HepG2 (cell line): Measurements from ENCODE around the gene CCDC148. TPM values are rescaled to one million over a fixed set of nuclear protein-coding genes. Genes with fewer than 3 reads are reported as not detected.

ENCODE experiments used
- PITX1 ChIP-seq: sonication (generic); formaldehyde crosslinking; IDR thresholded peaks from 2 replicates; pipeline ENCODE4 v1.5.1; 2020; ENCODE audit warnings: mild to moderate bottlenecking, missing genetic modification reagents
- SIN3B ChIP-seq: fragments of 150-350 bp; IDR thresholded peaks from 2 replicates; pipeline ENCODE4 v1.6.1; 2014; ENCODE audit warnings: low read length
- TCF7 ChIP-seq: sonication (generic); IDR thresholded peaks from 2 replicates; pipeline ENCODE4 v1.6.1; 2016; ENCODE audit warnings: antibody characterized with exemption, low read depth
- ZMYM3 ChIP-seq: sonication (generic); formaldehyde crosslinking; IDR thresholded peaks from 2 replicates; pipeline ENCODE4 v1.5.1; 2020; ENCODE audit warnings: mild to moderate bottlenecking, missing genetic modification reagents
- ZNF160 ChIP-seq: sonication (generic); formaldehyde crosslinking; IDR thresholded peaks from 2 replicates; pipeline ENCODE4 v1.8.0; 2022; ENCODE audit warnings: mild to moderate bottlenecking, inconsistent platforms, missing genetic modification reagents
- ZNF501 ChIP-seq: sonication (generic); formaldehyde crosslinking; IDR thresholded peaks from 2 replicates; pipeline ENCODE4 v1.5.1; 2020; ENCODE audit warnings: mild to moderate bottlenecking, moderate library complexity, missing genetic modification reagents
- ZNF558 ChIP-seq: sonication (generic); formaldehyde crosslinking; IDR thresholded peaks from 2 replicates; pipeline ENCODE4 v1.9.0; 2022; ENCODE audit warnings: mild to moderate bottlenecking, missing genetic modification reagents, borderline replicate concordance
- ZNF598 ChIP-seq: sonication (generic); formaldehyde crosslinking; IDR thresholded peaks from 2 replicates; pipeline ENCODE4 v1.5.1; 2020; ENCODE audit warnings: mild to moderate bottlenecking, missing genetic modification reagents, borderline replicate concordance
- ZNF746 ChIP-seq: sonication (generic); formaldehyde crosslinking; IDR thresholded peaks from 2 replicates; pipeline ENCODE4 v1.8.0; 2022; ENCODE audit warnings: mild to moderate bottlenecking, missing genetic modification reagents
- ZNF749 ChIP-seq: sonication (generic); formaldehyde crosslinking; IDR thresholded peaks from 2 replicates; pipeline ENCODE4 v1.8.0; 2022; ENCODE audit warnings: mild to moderate bottlenecking, missing genetic modification reagents, moderate library complexity, borderline replicate concordance
- polyA plus RNA-seq, 8 experiments: library from polyadenylated mRNA; depleted of rRNA in 3 of 8; stranded (reverse) in 7 of 8; unstranded in 1 of 8; fragments of >200 nt; fragmentation: Illumina TruSeq in 4 of 8; extraction: Trizol in 4 of 8; gene quantifications; 2 replicates each; pipeline versions ENCODE4 v1.2.1 to v1.2.3, GENCODE V29; 2011 to 2016; ENCODE audit warnings: low read depth in 4 of 8, missing spikeins in 1 of 8, mixed read lengths in 1 of 8; ENCODE audit not compliant: insufficient read depth in 1 of 8
- total RNA-seq, 5 experiments: library from RNA; depleted of rRNA; stranded (reverse); fragments of >200 nt; fragmentation: Illumina TruSeq; extraction: Trizol; gene quantifications; 2 replicates each; pipeline ENCODE4 v1.2.3, GENCODE V29; 2016; ENCODE audit warnings: low read depth in 1 of 5
- TF ChIP-seq, protein P1 (sequence below): sonication (generic); formaldehyde crosslinking; IDR thresholded peaks from 2 replicates; pipeline ENCODE4 v1.8.0; 2022; ENCODE audit warnings: missing genetic modification reagents, mild to moderate bottlenecking, moderate library complexity, borderline replicate concordance
- TF ChIP-seq, protein P2 (sequence below): sonication (generic); formaldehyde crosslinking; IDR thresholded peaks from 2 replicates; pipeline ENCODE4 v1.9.0; 2021; ENCODE audit warnings: missing genetic modification reagents, borderline replicate concordance
- TF ChIP-seq, protein P3 (sequence below): IDR thresholded peaks from 2 replicates; pipeline ENCODE4 v1.6.1; 2016; ENCODE audit warnings: missing compliant biosample characterization, missing genetic modification reagents, borderline replicate concordance
- TF ChIP-seq, protein P4 (sequence below): sonication (generic); formaldehyde crosslinking; IDR thresholded peaks from 2 replicates; pipeline ENCODE4 v1.4.0; 2020; ENCODE audit warnings: mild to moderate bottlenecking, missing genetic modification reagents, borderline replicate concordance
- TF ChIP-seq, protein P5 (sequence below): sonication (generic); formaldehyde crosslinking; IDR thresholded peaks from 2 replicates; pipeline ENCODE4 v1.8.0; 2023; ENCODE audit warnings: mild to moderate bottlenecking, missing genetic modification reagents

CCDC148 gene
- total and polyA plus RNA-seq, 2 of the 13 experiments (the other 11 are each of a cell fraction or from before 2014, with no cell fraction given), result 0.30 to 0.49 TPM

DNA sequence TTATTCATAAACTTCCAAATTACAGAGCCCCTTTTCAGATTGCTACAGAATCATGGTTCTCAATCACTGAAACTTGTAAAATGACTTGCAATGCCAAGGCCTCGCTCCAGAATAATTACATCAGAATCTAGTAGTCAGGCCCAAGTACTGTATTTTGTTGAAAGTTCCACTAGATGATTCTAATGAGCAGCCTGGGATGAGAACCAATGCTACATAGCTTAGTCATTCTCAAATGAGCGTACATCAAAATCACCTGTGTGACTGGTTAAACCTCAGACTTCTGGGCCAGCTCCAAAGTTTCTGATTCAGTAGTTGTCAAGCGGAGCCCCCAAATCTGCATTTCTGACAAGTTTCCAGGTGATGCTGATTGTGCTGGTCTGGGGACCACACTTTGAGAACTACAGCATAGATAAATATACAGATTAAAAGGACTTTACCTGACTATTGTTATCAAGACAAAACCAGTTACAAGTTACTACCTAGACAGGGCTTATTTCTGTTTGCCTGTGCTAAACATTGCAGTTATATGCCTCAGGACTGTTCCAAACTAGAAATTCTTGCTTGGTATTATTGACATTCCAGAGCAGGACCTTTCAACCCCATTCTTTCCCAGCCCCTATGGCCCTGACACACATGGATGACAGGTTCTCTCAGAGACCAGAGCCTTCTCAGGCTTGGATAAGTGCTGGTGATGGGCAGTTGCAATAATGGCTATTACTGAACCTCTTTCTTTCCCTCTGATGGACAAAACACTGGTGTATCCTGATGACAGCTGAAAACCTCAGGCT lies 271.8 kb downstream of the CCDC148 start (continued):
- TF ChIP-seq, protein P1, sequence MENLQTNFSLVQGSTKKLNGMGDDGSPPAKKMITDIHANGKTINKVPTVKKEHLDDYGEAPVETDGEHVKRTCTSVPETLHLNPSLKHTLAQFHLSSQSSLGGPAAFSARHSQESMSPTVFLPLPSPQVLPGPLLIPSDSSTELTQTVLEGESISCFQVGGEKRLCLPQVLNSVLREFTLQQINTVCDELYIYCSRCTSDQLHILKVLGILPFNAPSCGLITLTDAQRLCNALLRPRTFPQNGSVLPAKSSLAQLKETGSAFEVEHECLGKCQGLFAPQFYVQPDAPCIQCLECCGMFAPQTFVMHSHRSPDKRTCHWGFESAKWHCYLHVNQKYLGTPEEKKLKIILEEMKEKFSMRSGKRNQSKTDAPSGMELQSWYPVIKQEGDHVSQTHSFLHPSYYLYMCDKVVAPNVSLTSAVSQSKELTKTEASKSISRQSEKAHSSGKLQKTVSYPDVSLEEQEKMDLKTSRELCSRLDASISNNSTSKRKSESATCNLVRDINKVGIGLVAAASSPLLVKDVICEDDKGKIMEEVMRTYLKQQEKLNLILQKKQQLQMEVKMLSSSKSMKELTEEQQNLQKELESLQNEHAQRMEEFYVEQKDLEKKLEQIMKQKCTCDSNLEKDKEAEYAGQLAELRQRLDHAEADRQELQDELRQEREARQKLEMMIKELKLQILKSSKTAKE (CRISPR knock-in tag), result no peak
- no peak for TF ChIP-seq ZNF558 (CRISPR knock-in tag)
- TF ChIP-seq PITX1 (CRISPR knock-in tag), result peak; percentile 80
- no peak for TF ChIP-seq SIN3B
- TF ChIP-seq ZNF160, result 0 out of 2 replicates have a peak, but pooled peaks have one; percentile 18
- TF ChIP-seq, protein P2, sequence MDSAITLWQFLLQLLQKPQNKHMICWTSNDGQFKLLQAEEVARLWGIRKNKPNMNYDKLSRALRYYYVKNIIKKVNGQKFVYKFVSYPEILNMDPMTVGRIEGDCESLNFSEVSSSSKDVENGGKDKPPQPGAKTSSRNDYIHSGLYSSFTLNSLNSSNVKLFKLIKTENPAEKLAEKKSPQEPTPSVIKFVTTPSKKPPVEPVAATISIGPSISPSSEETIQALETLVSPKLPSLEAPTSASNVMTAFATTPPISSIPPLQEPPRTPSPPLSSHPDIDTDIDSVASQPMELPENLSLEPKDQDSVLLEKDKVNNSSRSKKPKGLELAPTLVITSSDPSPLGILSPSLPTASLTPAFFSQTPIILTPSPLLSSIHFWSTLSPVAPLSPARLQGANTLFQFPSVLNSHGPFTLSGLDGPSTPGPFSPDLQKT (CRISPR knock-in tag), result no peak
- TF ChIP-seq ZNF746 (CRISPR knock-in tag), result no peak; the same call in 1 of the 2 replicates
- TF ChIP-seq ZNF501 (CRISPR knock-in tag), result no peak
- 0 out of 2 replicates have a peak, but pooled peaks have one; percentile 31 for TF ChIP-seq ZMYM3
- TF ChIP-seq TCF7, result peak; percentile 33
- TF ChIP-seq ZNF749 (CRISPR knock-in tag), result no peak
- TF ChIP-seq, protein P3, sequence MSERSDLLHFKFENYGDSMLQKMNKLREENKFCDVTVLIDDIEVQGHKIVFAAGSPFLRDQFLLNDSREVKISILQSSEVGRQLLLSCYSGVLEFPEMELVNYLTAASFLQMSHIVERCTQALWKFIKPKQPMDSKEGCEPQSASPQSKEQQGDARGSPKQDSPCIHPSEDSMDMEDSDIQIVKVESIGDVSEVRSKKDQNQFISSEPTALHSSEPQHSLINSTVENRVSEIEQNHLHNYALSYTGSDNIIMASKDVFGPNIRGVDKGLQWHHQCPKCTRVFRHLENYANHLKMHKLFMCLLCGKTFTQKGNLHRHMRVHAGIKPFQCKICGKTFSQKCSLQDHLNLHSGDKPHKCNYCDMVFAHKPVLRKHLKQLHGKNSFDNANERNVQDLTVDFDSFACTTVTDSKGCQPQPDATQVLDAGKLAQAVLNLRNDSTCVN, result peak; percentile 94
- TF ChIP-seq, protein P4, sequence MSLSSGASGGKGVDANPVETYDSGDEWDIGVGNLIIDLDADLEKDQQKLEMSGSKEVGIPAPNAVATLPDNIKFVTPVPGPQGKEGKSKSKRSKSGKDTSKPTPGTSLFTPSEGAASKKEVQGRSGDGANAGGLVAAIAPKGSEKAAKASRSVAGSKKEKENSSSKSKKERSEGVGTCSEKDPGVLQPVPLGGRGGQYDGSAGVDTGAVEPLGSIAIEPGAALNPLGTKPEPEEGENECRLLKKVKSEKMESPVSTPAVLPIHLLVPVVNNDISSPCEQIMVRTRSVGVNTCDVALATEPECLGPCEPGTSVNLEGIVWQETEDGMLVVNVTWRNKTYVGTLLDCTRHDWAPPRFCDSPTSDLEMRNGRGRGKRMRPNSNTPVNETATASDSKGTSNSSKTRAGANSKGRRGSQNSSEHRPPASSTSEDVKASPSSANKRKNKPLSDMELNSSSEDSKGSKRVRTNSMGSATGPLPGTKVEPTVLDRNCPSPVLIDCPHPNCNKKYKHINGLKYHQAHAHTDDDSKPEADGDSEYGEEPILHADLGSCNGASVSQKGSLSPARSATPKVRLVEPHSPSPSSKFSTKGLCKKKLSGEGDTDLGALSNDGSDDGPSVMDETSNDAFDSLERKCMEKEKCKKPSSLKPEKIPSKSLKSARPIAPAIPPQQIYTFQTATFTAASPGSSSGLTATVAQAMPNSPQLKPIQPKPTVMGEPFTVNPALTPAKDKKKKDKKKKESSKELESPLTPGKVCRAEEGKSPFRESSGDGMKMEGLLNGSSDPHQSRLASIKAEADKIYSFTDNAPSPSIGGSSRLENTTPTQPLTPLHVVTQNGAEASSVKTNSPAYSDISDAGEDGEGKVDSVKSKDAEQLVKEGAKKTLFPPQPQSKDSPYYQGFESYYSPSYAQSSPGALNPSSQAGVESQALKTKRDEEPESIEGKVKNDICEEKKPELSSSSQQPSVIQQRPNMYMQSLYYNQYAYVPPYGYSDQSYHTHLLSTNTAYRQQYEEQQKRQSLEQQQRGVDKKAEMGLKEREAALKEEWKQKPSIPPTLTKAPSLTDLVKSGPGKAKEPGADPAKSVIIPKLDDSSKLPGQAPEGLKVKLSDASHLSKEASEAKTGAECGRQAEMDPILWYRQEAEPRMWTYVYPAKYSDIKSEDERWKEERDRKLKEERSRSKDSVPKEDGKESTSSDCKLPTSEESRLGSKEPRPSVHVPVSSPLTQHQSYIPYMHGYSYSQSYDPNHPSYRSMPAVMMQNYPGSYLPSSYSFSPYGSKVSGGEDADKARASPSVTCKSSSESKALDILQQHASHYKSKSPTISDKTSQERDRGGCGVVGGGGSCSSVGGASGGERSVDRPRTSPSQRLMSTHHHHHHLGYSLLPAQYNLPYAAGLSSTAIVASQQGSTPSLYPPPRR, result peak; percentile 70
- TF ChIP-seq ZNF598, result no peak
- TF ChIP-seq, protein P5, sequence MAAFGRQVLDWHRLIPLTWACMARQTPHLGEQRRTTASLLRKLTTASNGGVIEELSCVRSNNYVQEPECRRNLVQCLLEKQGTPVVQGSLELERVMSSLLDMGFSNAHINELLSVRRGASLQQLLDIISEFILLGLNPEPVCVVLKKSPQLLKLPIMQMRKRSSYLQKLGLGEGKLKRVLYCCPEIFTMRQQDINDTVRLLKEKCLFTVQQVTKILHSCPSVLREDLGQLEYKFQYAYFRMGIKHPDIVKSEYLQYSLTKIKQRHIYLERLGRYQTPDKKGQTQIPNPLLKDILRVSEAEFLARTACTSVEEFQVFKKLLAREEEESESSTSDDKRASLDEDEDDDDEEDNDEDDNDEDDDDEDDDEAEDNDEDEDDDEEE (CRISPR knock-in tag), result no peak
